HCT116 (cell line): ENCODE results near the gene HSD3B7.

Source experiments
- CEBPB ChIP-seq: IDR thresholded peaks from 2 replicates; pipeline ENCODE4 v1.6.1; 2012; ENCODE audit warnings: low read depth
- CTCF ChIP-seq, 3 experiments: fragments of 200-600 bp in 1 of 3; sonication (generic) in 1 of 3; IDR thresholded peaks in 2 of 3; conservative IDR thresholded peaks in 1 of 3; 2 replicates each; pipeline ENCODE4 v1.5.1; 2012 to 2017; ENCODE audit warnings: low read depth in 2 of 3, low read length in 2 of 3, antibody characterized with exemption in 1 of 3, borderline replicate concordance in 1 of 3, control low read depth in 1 of 3, mild to moderate bottlenecking in 1 of 3, mixed read lengths in 1 of 3, mixed run types in 1 of 3, moderate library complexity in 1 of 3; ENCODE audit not compliant: insufficient read depth in 1 of 3
- EZH2 ChIP-seq: fragments of 200-600 bp; sonication (generic); IDR thresholded peaks from 2 replicates; pipeline ENCODE4 v1.6.1; 2017; ENCODE audit warnings: antibody characterized with exemption, mixed run types
- POLR2A ChIP-seq: IDR thresholded peaks from 2 replicates; pipeline ENCODE4 v1.7.0; 2011; ENCODE audit warnings: borderline replicate concordance; ENCODE audit not compliant: insufficient read depth, insufficient read length; ENCODE audit errors: extremely low read depth
- RAD21 ChIP-seq: IDR thresholded peaks from 2 replicates; pipeline ENCODE4 v1.6.1; 2012; ENCODE audit warnings: low read depth, mild to moderate bottlenecking
- ZNF274 ChIP-seq: fragments of 200-500 bp; sonication (Bioruptor generic); IDR thresholded peaks from 2 replicates; pipeline ENCODE4 v1.6.1; 2014; ENCODE audit warnings: mild to moderate bottlenecking, low read depth, low read length, inconsistent platforms

GRCh38 chr16:30947541-30947858 is 37.5 kb upstream of the HSD3B7 start:
- TF ChIP-seq ZNF274 (no peak), RAD21 (no peak), EZH2 (no peak), CTCF (IDR thresholded peaks at IDR 0.05 in 2 of 3, conservative IDR thresholded peaks at IDR 0.05 in 1 of 3; ENCODE audit: borderline replicate concordance in 1 of 3, insufficient read depth in 1 of 3, low read depth in 2 of 3, low read length in 2 of 3) (no peak), CEBPB (no peak), POLR2A (no peak)
